GM19193 (cell line): Measurements from ENCODE around the gene SKA1.

ENCODE experiments used
- POLR2A ChIP-seq: IDR thresholded peaks from 4 replicates; pipeline ENCODE4 v1.6.1; 2011; ENCODE audit not compliant: insufficient read depth, insufficient read length; ENCODE audit errors: extremely low read depth

Gene SKA1

GRCh38 chr18:50409236-50409635 lies 34.4 kb downstream of the SKA1 start:
- TF ChIP-seq POLR2A = no peak

- TF ChIP-seq POLR2A = no peak
These were observed 35.2 kb downstream of the SKA1 start for GRCh38 chr18:50410008-50410407.

- TF ChIP-seq POLR2A = no peak
These were observed 36.0 kb downstream of the SKA1 start for GRCh38 chr18:50410894-50411293.

- TF ChIP-seq POLR2A = no peak
These were observed 43.8 kb downstream of the SKA1 start for GRCh38 chr18:50418650-50419049.

- no peak for TF ChIP-seq POLR2A
These were observed 47.5 kb downstream of the SKA1 start for GRCh38 chr18:50422286-50422898.

GRCh38 chr18:50424877-50425690 lies 50.2 kb downstream of the SKA1 start:
- TF ChIP-seq POLR2A = no peak

- no peak for TF ChIP-seq POLR2A
These were observed 53.0 kb downstream of the SKA1 start for GRCh38 chr18:50427896-50428295.

- no peak for TF ChIP-seq POLR2A
These were observed 53.8 kb downstream of the SKA1 start for GRCh38 chr18:50428531-50429206.

GRCh38 chr18:50429207-50429948 lies 54.5 kb downstream of the SKA1 start:
- TF ChIP-seq POLR2A = no peak

GRCh38 chr18:50432915-50433314 lies 58.1 kb downstream of the SKA1 start:
- no peak for TF ChIP-seq POLR2A

GRCh38 chr18:50439460-50440015 lies 64.7 kb downstream of the SKA1 start:
- no peak for TF ChIP-seq POLR2A

GRCh38 chr18:50441016-50441415 lies 66.2 kb downstream of the SKA1 start:
- TF ChIP-seq POLR2A = no peak

GRCh38 chr18:50441501-50441900 lies 66.7 kb downstream of the SKA1 start:
- TF ChIP-seq POLR2A = no peak
